Measurements from ENCODE around the gene INPP5J. TPM values are rescaled to one million over a fixed set of nuclear protein-coding genes. Genes with fewer than 3 reads are reported as not detected.
"Not testable (repeated sequence)": the region's sequence is repeated elsewhere in the genome, so short reads cannot be mapped to it uniquely, and the experiment has no call there.

Gene INPP5J
- polyA plus RNA-seq, 10 donors = 0.43 to 1.7 (median 1.1) TPM

DNA sequence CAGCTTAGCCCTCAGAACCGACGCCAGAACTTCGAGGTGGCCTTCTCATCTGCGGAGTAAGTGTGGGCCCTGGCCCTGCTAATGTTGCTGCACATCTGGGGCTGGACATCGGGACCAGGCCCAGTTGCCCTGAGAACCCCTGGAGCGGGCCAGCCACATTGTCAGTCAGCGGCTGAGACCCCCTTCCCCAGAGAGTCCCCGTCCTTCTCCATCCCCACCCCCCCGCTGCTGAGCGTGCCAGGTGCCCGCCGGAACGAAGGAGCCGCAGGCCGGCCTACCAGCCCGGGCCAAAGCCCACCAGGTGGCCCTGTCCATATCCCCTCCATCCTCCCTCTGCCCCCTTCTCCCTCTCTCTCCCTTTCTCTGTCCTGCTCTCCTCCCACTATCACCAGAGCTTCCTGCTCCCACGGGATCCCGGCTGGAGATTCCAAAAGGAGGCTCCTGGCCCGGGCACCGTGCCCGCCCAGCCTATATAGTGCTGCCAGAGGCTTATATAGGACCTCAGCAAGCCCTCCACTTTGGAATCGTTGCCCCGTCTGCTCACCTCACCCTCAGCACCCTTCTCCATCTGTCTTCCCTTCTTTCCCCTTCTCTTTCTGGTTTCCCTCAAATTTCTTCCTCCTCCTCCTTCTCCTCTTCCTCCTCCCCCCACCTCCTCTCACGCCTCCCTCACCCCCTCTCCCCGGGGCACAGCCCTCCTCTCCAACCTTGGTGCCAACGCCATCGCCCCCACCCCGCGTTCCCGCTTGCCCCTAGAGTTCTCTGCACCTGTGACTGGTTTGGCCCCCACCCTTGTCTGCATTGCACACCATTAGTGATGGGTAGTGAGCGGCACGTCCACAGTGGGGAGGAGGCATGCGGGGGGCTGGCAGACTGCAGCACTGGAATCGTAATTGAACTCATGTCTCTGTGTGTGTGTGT lies 22.7 kb upstream of the INPP5J start:
- DNase-seq = peak in 1 of 3 donors; percentile 2

DNA sequence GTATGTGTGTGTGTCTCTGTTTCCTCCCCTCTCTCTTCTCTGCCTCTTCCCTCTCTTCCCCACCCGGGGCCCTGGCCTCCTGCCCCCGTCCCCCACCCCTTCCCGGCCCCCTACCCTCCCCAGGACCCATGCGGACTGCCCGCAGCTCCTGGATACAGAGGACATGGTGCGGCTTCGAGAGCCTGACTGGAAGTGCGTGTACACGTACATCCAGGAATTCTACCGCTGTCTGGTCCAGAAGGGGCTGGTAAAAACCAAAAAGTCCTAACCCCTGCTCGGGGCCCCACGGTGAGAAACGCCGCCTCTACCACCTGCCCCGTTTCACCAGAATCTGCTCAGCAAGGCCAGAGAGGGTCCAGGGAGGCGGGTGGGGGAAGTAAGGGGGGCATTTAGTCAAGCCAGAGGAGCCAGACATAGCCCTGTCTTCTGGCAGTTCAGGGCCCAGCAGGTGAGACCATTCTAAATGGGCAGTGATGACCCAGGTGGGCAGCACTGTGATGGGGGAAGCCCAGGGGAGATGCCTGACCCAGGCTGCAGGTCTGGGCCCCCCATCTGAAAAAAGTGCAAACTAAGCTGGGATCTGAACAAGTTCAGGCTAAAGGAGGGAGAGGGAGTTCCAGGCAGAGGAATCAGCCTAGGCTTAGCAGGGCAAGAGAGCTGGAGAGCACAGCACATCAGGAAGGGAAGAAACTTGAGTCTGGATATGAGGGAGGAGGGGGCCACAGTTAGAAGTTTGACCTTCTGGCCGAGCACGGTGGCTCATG lies 21.8 kb upstream of the INPP5J start:
- DNase-seq = peak in 1 of 3 donors; percentile 1

DNA sequence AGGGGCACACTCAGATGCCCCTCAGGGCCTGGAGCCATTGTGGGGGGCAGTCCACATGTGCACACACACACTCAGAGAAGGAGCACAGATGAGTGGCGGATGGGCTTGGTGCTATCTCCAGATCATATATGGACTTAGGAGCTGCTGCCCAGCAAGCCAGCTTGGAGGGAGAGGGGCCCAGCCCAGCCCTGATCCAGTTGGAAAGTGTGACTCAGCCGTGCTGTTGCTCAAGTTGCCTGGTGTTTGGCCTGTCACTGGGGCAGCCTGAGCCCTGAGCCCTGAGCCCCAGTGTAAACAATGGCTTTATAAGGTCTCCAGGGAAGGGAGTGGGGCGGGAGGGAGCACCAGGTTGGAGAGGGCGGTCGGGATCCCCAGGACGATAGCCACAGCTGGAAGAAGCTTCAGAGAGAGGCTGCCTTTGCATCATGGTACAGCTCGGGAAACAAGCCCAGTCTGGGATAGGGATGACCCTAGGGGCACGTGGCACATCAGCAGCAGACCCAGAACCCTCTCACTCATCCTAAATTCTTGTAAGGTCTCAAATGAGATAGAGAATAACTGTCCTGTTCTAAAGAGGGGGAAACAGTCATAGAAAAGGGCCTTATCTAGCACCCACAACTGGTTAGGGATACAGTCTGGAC lies 20.2 kb upstream of the INPP5J start:
- DNase-seq = peak in 1 of 3 donors; percentile 44

DNA sequence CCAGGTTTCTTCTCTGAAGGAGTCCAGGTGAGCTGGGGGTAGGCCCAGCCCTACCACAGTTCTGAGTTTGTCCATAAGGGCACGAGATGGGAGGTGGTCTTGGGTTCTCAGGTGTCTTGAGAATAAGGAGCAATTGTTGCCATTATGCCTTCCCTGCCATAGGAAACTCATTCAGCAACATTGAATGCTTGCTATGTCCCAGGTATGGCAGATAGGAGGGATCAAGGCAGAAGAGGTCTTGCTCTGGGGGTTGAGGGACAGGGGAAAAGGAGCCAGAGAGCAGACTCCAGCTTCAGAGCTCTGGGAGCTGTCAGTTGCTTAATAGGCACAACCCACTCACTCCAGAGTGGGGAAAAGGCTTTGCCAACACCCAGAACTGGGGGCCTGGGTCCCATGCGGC lies 19.7 kb upstream of the INPP5J start:
- DNase-seq = no peak

DNA sequence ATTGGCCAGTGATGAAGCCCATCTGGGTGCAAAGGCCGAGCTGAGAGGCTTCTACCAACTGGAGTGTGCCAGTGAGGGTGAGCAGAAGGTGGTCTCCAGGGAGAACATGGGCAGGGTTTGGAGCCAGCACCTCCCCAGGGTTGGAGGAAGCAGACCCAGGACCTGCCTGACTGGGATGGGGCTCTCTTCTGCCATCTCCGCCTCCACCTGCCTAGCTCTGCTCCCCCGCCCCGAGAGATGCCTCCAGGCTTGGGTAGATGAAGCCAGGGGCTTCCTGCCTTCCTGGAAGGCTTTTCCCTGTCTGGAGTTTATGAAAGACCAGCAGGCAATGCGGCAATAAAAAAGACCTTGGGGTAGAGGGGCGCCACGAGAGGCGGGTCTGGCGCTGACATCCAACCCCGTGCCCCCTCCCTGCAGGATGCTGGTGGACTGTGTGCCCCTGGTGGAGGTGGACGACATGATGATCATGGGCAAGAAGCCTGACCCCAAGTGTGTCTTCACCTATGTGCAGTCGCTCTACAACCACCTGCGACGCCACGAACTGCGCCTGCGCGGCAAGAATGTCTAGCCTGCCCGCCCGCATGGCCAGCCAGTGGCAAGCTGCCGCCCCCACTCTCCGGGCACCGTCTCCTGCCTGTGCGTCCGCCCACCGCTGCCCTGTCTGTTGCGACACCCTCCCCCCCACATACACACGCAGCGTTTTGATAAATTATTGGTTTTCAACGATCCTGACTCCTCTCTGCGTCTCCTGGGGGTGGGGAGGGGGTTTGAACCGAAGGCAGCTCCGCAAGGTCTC lies 18.7 kb upstream of the INPP5J start:
- DNase-seq = peak in 1 of 3 donors; percentile 34

DNA sequence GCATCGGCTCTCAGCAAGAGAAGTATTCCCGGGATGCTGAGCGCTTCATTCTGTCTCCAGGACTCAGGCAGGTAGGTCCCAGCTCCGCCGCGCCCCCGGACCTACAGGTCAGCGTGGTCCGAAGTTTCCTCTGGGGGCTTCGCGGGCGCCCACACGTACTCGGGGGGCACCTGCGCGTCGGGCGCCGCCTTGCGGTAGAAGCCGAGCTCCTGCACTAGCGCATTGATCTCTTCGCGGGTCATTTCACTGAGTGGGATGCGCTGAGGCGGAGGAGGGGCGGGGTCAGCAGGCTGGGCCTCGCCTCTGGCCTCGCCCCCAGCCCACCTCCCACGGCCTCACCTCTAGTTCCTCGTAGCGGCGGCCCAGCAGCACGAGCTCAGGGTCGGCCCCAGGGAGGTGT lies 17.9 kb upstream of the INPP5J start:
- DNase-seq = peak in 1 of 3 donors; percentile 63

DNA sequence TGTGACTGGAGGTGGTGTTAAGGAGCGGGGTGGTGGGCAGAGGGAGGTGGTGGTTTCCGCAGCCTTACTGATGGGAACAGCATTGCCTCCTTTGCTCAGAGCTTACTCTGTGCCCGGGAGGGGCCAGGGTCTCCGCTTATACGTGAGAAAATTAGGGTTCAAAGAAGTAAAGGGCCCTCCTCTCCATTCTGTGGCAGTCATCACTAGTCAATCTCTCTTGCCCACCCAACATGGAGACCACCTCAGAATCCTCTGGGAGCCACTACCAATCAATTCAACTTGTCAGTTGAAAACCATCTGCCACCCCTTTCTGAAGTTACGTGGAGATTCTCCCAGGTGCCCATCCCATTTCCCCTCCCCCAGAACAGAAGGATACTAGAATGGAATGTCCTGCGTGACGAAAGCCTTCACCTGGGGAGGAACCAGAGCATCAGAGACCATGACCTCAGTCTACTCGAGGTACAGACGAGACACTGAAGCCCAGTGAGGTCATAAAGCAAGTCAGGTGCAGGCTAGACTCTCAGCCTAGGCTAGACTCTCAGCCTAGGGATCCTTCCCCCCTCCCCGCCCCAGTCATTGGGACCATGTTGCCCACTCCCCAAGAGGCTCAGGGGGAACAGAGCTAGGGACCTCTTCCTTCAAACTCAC lies 17.4 kb upstream of the INPP5J start:
- DNase-seq = no peak

DNA sequence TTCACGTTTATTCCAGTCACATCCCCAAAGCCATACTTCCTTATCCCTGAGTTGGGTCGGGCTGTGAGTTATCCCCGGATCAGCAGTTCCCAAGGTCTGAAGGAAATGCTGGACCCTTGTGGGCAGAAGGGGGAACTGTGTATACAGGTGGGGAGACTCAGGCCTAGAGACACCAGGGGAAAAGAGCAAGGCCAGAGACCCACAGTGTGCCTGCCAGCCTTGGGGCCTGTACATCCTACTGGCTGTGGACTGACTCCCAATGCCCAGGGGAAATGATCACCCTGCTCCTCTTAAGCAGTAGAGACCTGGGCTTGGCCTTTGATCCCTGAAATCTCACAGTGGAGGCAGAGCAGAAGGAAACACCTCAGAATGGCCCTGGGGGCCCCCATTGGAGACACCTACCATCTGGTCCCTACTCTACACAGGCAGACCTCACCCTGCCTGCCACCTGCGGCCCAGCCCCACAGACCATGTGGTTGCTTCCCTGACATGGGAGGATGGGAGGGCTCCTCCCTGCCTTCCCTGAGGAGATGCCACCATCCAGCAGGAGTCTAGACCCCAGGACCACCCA lies 16.7 kb upstream of the INPP5J start:
- DNase-seq = peak in 1 of 3 donors; percentile 41

DNA sequence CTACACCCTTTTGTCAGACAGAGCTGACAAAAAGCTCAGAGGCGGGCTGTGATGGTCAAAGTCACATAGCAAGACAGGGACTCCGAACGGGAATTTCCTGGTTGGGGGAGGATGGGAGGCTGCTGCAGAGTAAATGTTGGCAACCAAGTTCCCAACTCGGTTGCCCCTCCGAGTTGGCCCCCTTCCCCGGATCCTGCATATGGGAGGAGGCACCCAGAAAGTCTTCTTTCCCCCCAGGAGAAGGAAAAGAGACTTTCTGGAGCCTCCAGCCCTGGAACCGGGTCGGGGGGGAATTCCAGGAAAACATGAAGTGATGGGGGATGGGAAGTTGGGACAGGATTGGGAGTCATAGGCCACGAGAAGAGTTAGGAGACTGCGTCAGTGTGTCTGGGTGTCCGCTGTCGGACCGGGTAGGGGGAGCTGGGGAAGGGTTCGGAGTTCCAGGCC lies 16.0 kb upstream of the INPP5J start:
- no peak for DNase-seq

DNA sequence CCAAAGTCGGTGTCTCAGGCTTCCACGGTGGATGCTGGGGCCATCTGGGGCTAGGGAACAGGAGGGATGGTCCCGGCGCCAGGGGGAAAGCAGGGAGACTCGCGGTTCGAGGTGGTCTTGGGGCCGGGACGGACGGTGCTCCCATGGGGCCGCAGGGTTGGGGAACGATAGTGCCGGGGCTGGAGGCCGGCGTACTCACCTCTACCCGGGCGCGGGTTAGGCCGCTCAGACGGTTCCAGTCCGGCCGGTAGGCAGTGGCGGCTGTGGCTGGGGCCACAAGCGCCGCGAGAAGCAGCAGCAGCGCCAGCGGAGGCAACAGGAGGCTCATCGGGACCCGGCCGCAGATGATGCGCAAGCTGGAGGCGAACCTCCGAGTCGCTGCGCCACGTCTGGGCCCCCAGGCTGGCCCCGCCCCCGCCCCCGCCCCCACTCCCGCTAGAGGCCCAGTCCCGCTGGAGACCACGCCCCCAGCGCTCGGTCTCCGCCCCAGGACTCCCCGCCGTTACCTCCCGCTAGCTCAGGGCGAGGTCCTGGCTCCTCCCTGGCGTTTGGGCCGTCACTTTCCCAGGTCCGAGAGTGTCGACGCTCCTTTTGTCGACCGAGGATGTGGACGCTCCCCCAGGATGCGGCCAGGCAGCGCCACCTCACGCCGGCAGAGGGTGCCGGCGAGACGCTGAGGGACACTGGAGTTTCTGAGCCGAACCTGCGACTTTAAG lies 15.4 kb upstream of the INPP5J start, which contains the start of gene SELENOM:
TSS of gene SELENOM (minus strand) at position 391 of the 716 bp plus-strand sequence. CDS start at position 328, 63 bp downstream.
- DNase-seq = peak; percentile 95 to 98 (median 97)

DNA sequence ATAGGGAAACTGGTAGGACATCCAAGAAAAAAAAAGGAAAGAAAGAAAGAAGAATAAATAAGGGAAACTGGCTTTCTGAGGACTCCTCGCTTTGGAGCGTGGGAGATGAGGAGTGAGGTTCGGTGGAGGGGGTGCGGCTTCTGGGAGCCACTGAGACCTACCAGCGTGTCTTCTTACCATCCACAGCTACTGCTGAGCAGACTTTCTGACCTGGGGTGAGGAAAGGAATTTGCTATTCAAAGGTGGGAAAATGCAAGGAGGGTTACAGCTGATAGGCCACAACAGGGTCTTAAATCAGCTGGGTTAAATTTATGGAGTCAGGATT lies 14.9 kb upstream of the INPP5J start:
- no peak for DNase-seq

DNA sequence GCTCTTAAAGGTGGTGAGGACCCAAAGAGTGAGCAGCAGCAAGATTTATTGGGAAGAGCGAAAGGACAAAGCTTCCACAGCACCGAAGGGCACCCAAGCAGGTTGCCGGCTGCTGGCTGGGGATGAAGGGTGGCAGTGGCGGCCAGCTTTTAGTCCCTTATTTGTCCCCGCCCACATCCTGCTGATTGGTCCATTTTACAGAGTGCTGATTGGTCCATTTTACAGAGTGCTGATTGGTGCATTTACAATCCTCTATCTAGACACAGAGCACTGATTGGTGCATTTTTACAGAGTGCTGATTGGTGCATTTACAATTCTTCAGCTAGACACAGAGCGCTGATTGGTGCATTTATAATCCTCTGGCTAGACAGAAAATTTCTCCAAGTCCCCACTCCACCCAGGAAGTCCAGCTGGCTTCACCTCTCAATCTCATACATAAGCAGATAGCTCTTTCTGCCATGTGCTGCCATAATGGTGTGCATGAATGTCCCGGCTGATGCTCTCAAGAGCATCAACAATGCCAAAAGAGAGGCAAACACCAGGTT lies 10.1 kb upstream of the INPP5J start:
- not testable (repeated sequence) for DNase-seq

DNA sequence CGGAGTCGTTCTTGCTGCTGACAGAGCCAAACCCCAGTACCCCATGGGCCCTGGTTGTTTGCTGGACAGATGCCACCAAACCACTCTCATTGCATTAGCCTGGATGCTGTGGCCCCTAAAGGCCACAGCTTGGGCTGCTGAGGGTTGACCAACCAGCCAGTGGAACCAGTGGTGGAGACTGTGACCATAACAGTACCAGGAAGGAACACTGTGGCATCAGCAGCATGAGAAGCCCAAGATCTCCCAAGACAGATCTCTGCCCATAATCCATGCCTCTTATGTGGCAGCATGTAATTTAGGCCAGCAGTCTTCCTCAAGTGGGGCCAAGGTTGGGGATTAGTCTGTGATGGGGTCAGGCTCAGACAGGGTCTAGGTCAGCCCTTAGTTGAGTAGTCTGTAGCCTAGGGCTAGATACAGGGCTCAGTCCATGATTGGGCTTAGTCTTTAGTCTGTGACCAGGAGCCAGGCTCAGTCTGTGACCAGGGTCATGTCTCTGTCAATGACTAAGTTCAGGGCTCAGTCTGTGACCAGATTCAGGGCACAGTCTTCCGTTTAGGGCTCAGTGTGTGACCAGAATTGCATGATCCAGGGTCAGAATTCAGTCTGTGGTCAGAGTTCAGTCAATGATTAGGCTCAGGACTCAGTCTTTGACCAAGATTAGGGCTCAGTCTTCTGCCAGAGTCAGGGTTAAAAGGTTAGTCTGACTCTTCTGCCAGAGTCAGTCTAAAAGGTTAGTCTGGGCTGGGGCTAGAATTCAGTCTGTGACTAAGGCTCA lies 4.5 kb upstream of the INPP5J start:
- DNase-seq = no peak

DNA sequence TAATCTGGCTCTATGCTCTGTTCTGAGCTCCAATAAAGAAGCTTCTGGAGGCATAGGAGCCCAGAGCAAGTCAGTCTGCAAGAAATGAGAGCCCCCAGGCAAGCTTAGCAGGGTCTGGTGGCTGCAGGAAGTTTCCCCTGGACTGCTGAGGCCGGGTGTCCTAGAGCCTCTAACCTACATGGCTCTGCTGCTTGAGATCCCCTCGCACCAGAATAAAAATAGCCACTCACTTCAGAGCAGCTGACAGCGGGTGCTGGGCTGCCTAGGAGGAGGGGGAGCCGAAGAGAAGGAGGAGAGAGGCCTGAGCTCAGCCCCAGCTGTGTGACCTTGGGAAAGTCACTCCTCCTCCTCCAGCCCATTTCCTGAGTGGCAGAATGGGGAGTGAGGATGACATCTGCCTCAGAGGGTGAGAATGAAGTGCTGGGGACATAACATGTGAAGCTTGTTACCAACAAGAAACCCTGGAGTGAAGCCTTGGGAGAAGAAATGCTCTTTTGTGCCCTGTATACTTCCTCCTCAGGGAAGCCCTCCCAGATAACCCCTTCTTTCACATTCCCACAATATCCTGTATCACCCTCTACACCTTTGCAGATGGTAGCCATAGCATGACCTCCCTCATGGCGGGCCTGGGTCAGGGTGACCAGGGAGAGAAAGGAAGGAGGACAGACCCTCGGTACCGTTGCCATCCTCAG lies 3.6 kb upstream of the INPP5J start:
- no peak for DNase-seq

DNA sequence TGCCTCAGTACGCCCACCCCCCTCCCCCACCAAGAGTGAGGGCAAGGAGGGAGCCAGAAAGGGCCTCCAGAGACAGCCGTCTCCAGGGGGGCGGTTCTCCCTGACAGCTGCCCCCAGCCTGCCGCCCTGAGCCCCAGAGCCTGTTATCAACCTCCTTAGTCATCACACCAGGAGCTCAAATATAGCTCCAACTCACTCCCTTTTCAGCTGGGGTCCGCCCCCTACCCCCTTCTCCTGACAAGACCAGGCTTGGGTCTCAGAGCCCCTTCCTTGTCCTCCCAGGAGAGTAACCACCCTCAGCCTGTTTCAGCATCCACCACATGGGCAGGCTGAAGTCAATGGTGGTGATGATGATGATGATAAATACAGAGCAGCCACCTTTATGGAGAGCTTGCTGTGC lies 2.5 kb upstream of the INPP5J start:
- DNase-seq = no peak

DNA sequence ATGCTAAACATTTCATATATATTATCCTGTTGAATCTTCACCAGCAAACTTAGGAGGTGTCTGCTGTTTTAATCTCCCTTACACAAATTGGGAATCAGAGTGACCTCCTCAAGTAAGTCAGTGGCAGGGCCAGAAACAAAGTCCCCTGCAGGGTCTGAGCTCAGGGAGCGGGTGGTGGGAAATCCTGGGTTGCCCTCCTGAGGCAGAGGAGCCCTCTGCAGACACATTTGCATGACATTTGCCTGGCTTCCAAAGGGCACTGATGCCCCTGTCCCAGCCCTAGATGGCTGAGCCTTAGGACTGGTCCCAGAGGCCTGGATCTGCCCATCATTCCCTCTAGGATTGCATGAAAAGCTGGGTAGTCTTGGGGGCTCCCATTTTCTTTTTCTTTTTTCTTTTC lies 2.1 kb upstream of the INPP5J start:
- no peak for DNase-seq

DNA sequence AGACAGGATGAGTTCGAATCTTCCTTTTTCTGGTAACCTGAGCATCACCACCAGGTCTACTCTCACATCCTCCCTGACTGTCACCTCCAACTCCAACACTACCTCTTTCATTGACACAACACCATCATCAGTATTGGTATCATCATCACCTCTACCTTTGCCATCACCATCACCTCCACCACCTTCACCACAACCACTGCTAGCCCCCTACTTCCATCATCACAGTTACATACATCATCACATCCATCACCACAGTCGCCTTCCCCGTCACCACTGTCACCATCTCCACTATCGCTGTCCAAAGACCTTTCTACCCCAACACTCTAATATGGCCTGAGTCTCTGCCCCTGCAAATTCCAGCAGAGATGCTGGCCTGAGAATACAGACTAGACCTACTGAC lies 1.4 kb upstream of the INPP5J start:
- DNase-seq = no peak

DNA sequence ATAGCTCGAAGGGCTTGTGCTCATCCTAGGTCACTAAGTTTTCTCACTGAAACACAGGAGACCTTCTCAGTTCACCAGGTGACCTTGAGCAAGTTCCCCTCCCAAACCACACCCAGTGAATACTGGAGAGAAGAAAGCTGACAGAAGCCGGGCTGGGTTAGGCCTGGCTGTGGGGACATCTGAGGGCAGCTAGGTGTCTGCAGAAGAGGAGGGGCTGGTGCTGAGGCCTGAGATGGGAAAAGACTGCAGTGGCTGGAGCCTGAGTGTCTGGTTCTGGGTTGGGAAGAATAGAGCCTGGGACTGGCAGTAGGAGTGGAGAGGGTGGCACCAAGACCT lies 602 bp upstream of the INPP5J start:
- no peak for DNase-seq

DNA sequence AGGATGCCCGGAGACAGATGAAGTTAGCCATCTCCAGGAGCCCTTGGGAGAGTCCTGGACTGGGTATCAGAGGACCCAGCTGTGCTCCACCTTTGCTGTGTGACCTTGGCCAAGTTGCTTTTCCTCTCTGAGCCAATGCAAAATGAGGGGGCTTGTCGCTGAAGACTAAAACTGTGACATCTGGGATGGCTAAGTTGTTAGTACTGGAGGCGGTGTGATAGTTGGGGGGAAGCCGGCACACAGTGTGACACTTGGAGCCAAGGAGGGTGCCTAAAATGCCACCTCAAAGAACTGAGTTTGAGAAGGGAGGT lies 481 bp downstream of the INPP5J start:
- DNase-seq = no peak
